ENCODE results near the gene PRCD. TPM values are rescaled to one million over a fixed set of nuclear protein-coding genes. Genes with fewer than 3 reads are reported as not detected.

Gene PRCD
- total and polyA plus RNA-seq, 2 experiments from 2014 or later: 0.43 to 3.4 TPM

DNA sequence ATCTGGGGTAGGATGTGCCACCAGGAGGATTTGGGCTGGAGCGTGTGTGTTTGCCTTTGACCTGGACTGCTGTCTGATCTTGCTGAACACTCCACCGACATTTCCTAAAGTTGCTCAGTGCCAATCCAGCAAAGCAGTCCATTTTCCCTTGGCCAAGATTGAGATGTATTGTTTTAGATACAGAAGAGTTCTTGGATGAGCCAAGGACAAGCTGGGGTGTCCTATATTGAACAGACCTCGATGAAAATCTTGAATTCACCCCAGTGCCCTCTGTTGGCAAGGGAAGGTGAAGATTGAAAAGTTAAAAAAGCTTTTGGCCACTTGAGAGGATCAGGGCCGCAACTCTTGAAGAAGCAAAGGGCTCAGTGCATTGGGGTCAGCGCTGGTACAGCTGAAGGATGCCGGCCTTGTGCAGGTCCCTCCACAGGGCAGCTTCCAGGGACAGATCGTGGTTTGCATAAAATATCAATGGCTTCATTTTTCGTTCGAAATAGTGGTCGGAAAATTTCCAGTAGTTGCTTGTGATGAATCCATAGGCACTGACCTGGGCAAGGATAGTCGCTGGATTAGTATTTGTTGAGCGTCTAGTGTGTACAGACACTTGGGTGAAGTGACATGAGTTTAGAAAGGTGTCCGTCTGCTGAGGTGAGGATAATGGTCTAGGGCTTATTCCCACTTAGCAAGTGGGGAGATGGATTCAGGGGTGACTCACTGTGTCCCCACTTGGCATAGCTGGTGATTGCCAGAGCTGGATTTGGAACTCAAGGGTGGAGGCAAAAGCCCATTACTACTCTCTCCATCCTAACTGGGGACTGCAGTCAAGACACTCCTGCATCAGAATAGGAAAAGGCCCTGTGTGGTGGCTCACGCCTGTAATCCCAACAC lies 26.1 kb downstream of the PRCD start:
- DNase-seq: peak; percentile 2
- Histone ChIP-seq H3K27ac (no peak overlapping the region; the same call in 1 of the 2 replicates), H3K4me2 (ENCODE audit: unreplicated experiment) (no peak overlapping the region), H3K4me1 (ENCODE audit: insufficient read depth) (peaks cover 18% of the 10 kb centered on the region), H3K4me3 (no peak overlapping the region), H3K9me2 (ENCODE audit: insufficient read depth) (no peaks in the 10 kb centered on the region), H2AFZ (no peak overlapping the region), H3K36me3 (ENCODE audit: low read depth) (peaks cover 19% of the 10 kb centered on the region), H3K9ac (no peak overlapping the region), H3K27me3 (replicated peaks; ENCODE audit: insufficient read depth) (no peaks in the 10 kb centered on the region), H4K20me1 (ENCODE audit: insufficient read depth) (peaks cover 9% of the 10 kb centered on the region; the same call in 1 of the 2 replicates), H3F3A (ENCODE audit: insufficient read depth) (peaks cover 42% of the 10 kb centered on the region), H3K79me2 (ENCODE audit: insufficient read depth) (peaks cover 18% of the 10 kb centered on the region), H3K9me3 (ENCODE audit: low read depth) (no peaks in the 10 kb centered on the region)
- in situ Hi-C loops (cut with MboI): no loop called here
- TF ChIP-seq EZH2 (IDR thresholded peaks at IDR 0.05; ENCODE audit: insufficient read depth, poor library complexity, severe bottlenecking): no peak
- TF ChIP-seq EZH2phosphoT487 (IDR thresholded peaks at IDR 0.05; ENCODE audit: insufficient read depth, low read depth): no peak
- WGBS, 2 experiments (ENCODE audit: low coverage in 1 of 2, low lambda C conversion rate in 2 of 2, missing lambda C conversion rate in 2 of 2): 88 to 89% methylated on average over 14 of the region's 14 CpGs

DNA sequence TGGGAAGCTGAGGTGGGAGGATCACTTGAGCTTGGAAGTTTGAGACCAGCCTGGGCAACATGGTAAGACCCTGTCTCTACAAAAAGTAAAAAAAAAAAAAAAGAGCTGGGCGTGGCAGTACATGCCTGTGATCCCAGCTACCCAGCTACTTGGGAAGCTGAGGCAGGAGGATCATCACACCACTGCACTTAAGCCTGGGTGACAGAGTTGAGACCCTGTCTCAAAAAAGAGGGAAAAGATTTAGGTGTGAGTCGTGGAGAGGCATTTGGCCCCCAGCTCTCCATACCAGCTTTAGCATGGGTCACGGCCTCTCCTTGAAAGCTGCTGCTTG lies 26.7 kb downstream of the PRCD start:
- Histone ChIP-seq H2AFZ (no peak overlapping the region), H4K20me1 (ENCODE audit: insufficient read depth) (peaks cover 3% of the 10 kb centered on the region; the same call in 1 of the 2 replicates), H3K27ac (no peak overlapping the region), H3K9me2 (ENCODE audit: insufficient read depth) (no peaks in the 10 kb centered on the region), H3K4me2 (ENCODE audit: unreplicated experiment) (no peak overlapping the region), H3K27me3 (replicated peaks; ENCODE audit: insufficient read depth) (no peaks in the 10 kb centered on the region), H3K9me3 (ENCODE audit: low read depth) (no peaks in the 10 kb centered on the region), H3K4me3 (no peak overlapping the region), H3K9ac (no peak overlapping the region), H3K36me3 (ENCODE audit: low read depth) (peaks cover 12% of the 10 kb centered on the region; the same call in 1 of the 2 replicates), H3F3A (ENCODE audit: insufficient read depth) (peaks cover 36% of the 10 kb centered on the region), H3K79me2 (ENCODE audit: insufficient read depth) (peaks cover 12% of the 10 kb centered on the region), H3K4me1 (ENCODE audit: insufficient read depth) (peaks cover 12% of the 10 kb centered on the region)
- DNase-seq: no peak
- 80 to 85% methylated on average over 3 of the region's 3 CpGs for WGBS, 2 experiments (ENCODE audit: low coverage in 1 of 2, low lambda C conversion rate in 2 of 2, missing lambda C conversion rate in 2 of 2)
- in situ Hi-C loops (cut with MboI): no loop called here
- TF ChIP-seq EZH2phosphoT487 (IDR thresholded peaks at IDR 0.05; ENCODE audit: insufficient read depth, low read depth) (no peak), EZH2 (IDR thresholded peaks at IDR 0.05; ENCODE audit: insufficient read depth, poor library complexity, severe bottlenecking) (no peak)

DNA sequence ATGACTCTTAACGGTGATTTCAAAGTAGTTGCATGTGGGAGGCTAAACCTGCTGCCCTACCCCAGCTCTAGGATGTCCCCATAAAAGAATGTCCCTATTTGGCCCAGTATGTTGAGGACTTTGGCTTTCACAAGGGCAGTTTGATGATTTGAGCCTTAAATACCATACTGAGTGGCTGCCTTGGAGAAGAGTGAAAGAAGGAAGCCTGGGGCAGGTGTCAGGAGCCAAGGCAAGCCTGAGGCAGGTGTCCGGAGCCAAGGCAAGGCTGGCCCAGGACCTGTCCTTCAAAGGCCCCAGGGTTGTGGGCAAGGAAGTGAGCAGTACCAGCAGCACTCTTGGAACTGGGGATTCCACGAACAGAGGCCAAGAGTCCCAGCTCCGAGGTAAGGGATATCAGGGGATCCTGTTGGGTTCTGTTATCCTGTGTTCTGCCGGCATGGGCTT lies 27.2 kb downstream of the PRCD start:
- Histone ChIP-seq H3F3A (ENCODE audit: insufficient read depth) (peaks cover 32% of the 10 kb centered on the region), H3K9ac (no peak overlapping the region), H3K36me3 (ENCODE audit: low read depth) (peaks cover 12% of the 10 kb centered on the region; the same call in 1 of the 2 replicates), H3K4me3 (no peak overlapping the region), H3K27me3 (replicated peaks; ENCODE audit: insufficient read depth) (no peaks in the 10 kb centered on the region), H3K9me2 (ENCODE audit: insufficient read depth) (no peaks in the 10 kb centered on the region), H3K27ac (no peak overlapping the region), H3K9me3 (ENCODE audit: low read depth) (no peaks in the 10 kb centered on the region), H3K4me2 (ENCODE audit: unreplicated experiment) (no peak overlapping the region), H2AFZ (no peak overlapping the region), H4K20me1 (ENCODE audit: insufficient read depth) (no peaks in the 10 kb centered on the region), H3K79me2 (ENCODE audit: insufficient read depth) (peaks cover 12% of the 10 kb centered on the region), H3K4me1 (ENCODE audit: insufficient read depth) (peaks cover 7% of the 10 kb centered on the region)
- no peak for DNase-seq
- 72 to 82% methylated on average over 5 of the region's 5 CpGs for WGBS, 2 experiments (ENCODE audit: low coverage in 1 of 2, low lambda C conversion rate in 2 of 2, missing lambda C conversion rate in 2 of 2)
- TF ChIP-seq EZH2phosphoT487 (IDR thresholded peaks at IDR 0.05; ENCODE audit: insufficient read depth, low read depth) (no peak), EZH2 (IDR thresholded peaks at IDR 0.05; ENCODE audit: insufficient read depth, poor library complexity, severe bottlenecking) (no peak)
- in situ Hi-C loops (cut with MboI): no loop called here

DNA sequence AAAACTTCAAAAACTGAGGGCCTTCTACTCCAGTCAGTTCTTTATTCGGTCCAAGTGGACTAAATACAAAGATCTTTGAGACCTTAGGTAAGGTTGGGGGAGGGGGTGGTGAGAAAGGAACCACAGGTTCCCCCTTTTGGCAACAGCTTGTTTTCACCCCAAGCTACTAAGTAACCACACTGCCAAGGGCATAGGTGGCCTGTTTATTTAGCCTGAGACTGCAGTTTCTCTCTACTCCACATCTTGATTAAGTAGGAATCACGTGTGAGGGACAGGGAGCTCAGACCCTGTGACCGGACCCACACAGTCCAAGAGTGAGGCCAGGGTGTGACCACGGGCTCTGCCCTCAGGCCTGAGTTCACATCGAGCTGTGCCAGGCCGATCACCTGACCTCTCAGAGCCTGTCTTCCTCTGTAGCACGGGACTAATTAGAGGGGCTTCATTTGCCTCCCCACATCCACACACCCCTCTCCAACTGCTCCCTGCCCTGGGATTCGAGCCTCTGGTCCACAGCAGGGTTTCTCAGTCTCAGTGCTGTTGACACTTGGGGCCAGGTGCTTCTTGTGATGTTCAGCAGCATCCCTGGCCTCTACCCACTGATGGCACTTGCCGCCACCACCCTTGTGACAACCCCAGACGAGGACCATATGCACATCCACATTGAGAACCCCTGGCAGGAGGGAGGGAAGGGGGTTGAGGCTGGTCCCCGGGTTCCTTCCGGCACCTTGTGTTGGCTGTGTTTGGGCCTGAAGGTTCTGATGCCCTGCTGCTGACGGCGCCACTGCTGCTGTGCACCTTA lies 28.0 kb downstream of the PRCD start:
- in situ Hi-C loops (cut with MboI): no loop called here
- peaks cover 12% of the 10 kb centered on the region for H3K79me2 ChIP-seq (ENCODE audit: insufficient read depth)
- no peaks in the 10 kb centered on the region for H3K9me3 ChIP-seq (ENCODE audit: low read depth)
- no peak for DNase-seq
- no peak overlapping the region for H2AFZ ChIP-seq
- WGBS, 2 experiments (ENCODE audit: low coverage in 1 of 2, low lambda C conversion rate in 2 of 2, missing lambda C conversion rate in 2 of 2): 71 to 72% methylated on average over 13 to 14 of the region's 14 CpGs
- no peak overlapping the region for H3K9ac ChIP-seq
- TF ChIP-seq EZH2phosphoT487 (IDR thresholded peaks at IDR 0.05; ENCODE audit: insufficient read depth, low read depth): no peak
- no peak for TF ChIP-seq EZH2 (IDR thresholded peaks at IDR 0.05; ENCODE audit: insufficient read depth, poor library complexity, severe bottlenecking)
- no peaks in the 10 kb centered on the region for H4K20me1 ChIP-seq (ENCODE audit: insufficient read depth)
- no peaks in the 10 kb centered on the region for H3K27me3 ChIP-seq (replicated peaks; ENCODE audit: insufficient read depth)
- H3F3A ChIP-seq (ENCODE audit: insufficient read depth): peaks cover 26% of the 10 kb centered on the region
- no peaks in the 10 kb centered on the region for H3K9me2 ChIP-seq (ENCODE audit: insufficient read depth)
- peaks cover 12% of the 10 kb centered on the region; the same call in 1 of the 2 replicates for H3K36me3 ChIP-seq (ENCODE audit: low read depth)
- H3K4me2 ChIP-seq (ENCODE audit: unreplicated experiment): no peak overlapping the region
- H3K27ac ChIP-seq: no peak overlapping the region
- H3K4me1 ChIP-seq (ENCODE audit: insufficient read depth): peaks cover 6% of the 10 kb centered on the region; the same call in 1 of the 2 replicates
- no peak overlapping the region for H3K4me3 ChIP-seq

Data from GM23248 (cell line).